Ishikawa (cell line): ENCODE data around the gene CADM1.

Source experiments
- CEBPB ChIP-seq: IDR thresholded peaks from 2 replicates; pipeline ENCODE4 v1.6.1; 2012
- CREB1 ChIP-seq: IDR thresholded peaks from 2 replicates; pipeline ENCODE4 v1.6.1; 2012; ENCODE audit warnings: low read depth
- EGR1 ChIP-seq: IDR thresholded peaks from 2 replicates; pipeline ENCODE4 v1.6.1; 2012
- EP300 ChIP-seq: IDR thresholded peaks from 2 replicates; pipeline ENCODE4 v1.6.1; 2012; ENCODE audit warnings: borderline replicate concordance
- FOXM1 ChIP-seq: IDR thresholded peaks from 2 replicates; pipeline ENCODE4 v1.6.1; 2012; ENCODE audit warnings: low read depth, borderline replicate concordance
- NFIC ChIP-seq: IDR thresholded peaks from 2 replicates; pipeline ENCODE4 v1.6.1; 2012
- RAD21 ChIP-seq: IDR thresholded peaks from 2 replicates; pipeline ENCODE4 v1.6.1; 2012; ENCODE audit warnings: low read depth
- TAF1 ChIP-seq: IDR thresholded peaks from 2 replicates; pipeline ENCODE4 v1.6.1; 2012; ENCODE audit warnings: low read depth, mild to moderate bottlenecking
- TCF12 ChIP-seq: IDR thresholded peaks from 2 replicates; pipeline ENCODE4 v1.6.1; 2012; ENCODE audit warnings: low read depth
- TEAD4 ChIP-seq: IDR thresholded peaks from 2 replicates; pipeline ENCODE4 v1.6.1; 2012
- YY1 ChIP-seq: IDR thresholded peaks from 2 replicates; pipeline ENCODE4 v1.6.1; 2012; ENCODE audit warnings: low read depth
- ZBTB7A ChIP-seq: IDR thresholded peaks from 2 replicates; pipeline ENCODE4 v1.6.1; 2012; ENCODE audit warnings: low read depth
- TF ChIP-seq, protein P1 (sequence below): IDR thresholded peaks from 2 replicates; pipeline ENCODE4 v1.6.1; 2012
- TF ChIP-seq, protein P2 (sequence below): IDR thresholded peaks from 2 replicates; pipeline ENCODE4 v1.6.1; 2012; ENCODE audit warnings: low read depth, mild to moderate bottlenecking
- TF ChIP-seq, protein P3 (sequence below): IDR thresholded peaks from 2 replicates; pipeline ENCODE4 v1.6.1; 2012

CADM1 gene

DNA sequence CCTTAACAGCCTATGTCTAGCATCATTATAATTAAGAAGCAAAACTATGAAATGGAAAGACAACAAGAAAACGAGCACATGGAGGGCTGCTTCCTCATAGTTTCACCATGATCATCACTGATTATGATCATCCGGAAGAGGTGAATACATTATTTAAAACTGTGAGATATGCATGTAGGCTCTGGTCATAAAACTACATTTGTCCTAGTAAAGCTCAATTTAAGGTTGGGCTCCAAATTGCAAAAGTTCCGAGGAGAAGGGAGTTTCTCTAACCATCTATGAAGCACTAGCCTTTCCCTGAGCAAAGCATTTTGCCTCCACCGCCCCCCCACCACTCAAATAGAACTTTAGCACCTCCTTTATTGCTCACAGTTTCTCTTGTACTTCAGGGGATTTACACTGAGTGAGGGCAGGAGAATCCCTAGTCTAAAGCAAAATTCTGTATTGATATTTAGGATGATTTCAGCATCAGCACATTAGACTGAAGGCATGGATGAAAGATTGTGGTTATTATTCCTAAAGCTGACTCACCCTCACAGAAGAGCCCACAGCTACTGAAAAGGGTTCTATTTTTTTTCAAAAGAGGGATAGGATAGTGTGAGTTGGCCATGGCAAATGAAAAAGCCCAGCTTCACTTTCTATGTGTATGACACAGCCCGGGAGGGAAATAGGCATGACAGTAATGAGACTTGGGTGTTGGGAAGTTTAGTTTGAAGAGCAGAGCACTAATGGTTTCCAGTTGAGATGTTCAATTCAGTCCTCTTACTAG, 203.4 kb downstream of the CADM1 start:
- TF ChIP-seq, protein P1, sequence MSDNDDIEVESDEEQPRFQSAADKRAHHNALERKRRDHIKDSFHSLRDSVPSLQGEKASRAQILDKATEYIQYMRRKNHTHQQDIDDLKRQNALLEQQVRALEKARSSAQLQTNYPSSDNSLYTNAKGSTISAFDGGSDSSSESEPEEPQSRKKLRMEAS: no peak
- TF ChIP-seq FOXM1: no peak
- no peak for TF ChIP-seq NFIC
- TF ChIP-seq, protein P2, sequence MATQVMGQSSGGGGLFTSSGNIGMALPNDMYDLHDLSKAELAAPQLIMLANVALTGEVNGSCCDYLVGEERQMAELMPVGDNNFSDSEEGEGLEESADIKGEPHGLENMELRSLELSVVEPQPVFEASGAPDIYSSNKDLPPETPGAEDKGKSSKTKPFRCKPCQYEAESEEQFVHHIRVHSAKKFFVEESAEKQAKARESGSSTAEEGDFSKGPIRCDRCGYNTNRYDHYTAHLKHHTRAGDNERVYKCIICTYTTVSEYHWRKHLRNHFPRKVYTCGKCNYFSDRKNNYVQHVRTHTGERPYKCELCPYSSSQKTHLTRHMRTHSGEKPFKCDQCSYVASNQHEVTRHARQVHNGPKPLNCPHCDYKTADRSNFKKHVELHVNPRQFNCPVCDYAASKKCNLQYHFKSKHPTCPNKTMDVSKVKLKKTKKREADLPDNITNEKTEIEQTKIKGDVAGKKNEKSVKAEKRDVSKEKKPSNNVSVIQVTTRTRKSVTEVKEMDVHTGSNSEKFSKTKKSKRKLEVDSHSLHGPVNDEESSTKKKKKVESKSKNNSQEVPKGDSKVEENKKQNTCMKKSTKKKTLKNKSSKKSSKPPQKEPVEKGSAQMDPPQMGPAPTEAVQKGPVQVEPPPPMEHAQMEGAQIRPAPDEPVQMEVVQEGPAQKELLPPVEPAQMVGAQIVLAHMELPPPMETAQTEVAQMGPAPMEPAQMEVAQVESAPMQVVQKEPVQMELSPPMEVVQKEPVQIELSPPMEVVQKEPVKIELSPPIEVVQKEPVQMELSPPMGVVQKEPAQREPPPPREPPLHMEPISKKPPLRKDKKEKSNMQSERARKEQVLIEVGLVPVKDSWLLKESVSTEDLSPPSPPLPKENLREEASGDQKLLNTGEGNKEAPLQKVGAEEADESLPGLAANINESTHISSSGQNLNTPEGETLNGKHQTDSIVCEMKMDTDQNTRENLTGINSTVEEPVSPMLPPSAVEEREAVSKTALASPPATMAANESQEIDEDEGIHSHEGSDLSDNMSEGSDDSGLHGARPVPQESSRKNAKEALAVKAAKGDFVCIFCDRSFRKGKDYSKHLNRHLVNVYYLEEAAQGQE: no peak
- TF ChIP-seq EGR1: no peak
- TF ChIP-seq CEBPB: no peak
- TF ChIP-seq, protein P3, sequence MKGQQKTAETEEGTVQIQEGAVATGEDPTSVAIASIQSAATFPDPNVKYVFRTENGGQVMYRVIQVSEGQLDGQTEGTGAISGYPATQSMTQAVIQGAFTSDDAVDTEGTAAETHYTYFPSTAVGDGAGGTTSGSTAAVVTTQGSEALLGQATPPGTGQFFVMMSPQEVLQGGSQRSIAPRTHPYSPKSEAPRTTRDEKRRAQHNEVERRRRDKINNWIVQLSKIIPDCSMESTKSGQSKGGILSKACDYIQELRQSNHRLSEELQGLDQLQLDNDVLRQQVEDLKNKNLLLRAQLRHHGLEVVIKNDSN: no peak
- no peak for TF ChIP-seq EP300
- TF ChIP-seq ZBTB7A: no peak
- TF ChIP-seq YY1: no peak
- no peak for TF ChIP-seq TEAD4
- no peak for TF ChIP-seq CREB1

- TF ChIP-seq NFIC (no peak), CEBPB (no peak), ZBTB7A (no peak), TEAD4 (no peak), TCF12 (no peak), TAF1 (no peak), EGR1 (no peak), FOXM1 (no peak), CREB1 (no peak), RAD21 (no peak), EP300 (no peak), YY1 (no peak)
- TF ChIP-seq, protein P3: no peak
- TF ChIP-seq, protein P1: no peak
- TF ChIP-seq, protein P2: no peak
Observed at GRCh38 chr11:115298300-115299012, 205.8 kb downstream of the CADM1 start.

- TF ChIP-seq, protein P3: no peak
- TF ChIP-seq TAF1: no peak
- TF ChIP-seq NFIC: no peak
- TF ChIP-seq, protein P1: no peak
- no peak for TF ChIP-seq EGR1
- no peak for TF ChIP-seq CREB1
- no peak for TF ChIP-seq EP300
- TF ChIP-seq TEAD4: no peak
Observed at GRCh38 chr11:115297330-115297729, 206.9 kb downstream of the CADM1 start.

DNA sequence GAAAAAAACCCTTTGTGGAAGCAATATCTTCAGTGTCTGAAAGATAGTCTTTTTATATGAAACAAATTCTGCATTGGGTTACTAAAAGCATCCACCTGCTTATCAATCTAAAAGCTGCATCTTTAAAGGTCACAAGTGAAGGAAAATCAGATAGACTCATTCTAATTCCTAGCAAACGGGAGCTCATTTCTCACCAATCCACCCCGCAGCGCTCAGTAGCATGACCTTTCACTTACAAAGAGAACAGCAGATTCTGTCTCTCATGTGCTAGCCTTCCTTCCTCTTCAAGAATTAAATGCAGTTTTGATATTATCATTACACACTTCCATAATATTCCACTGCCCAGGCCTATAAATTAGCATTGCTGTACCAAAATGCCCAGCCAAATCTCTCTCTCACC, 212.9 kb downstream of the CADM1 start:
- TF ChIP-seq FOXM1 (no peak), TCF12 (no peak), TEAD4 (no peak), EGR1 (no peak), EP300 (no peak), YY1 (no peak), TAF1 (no peak)
- TF ChIP-seq, protein P3: no peak

GRCh38 chr11:115290893-115291292, 213.3 kb downstream of the CADM1 start:
- TF ChIP-seq FOXM1: no peak
- TF ChIP-seq EP300: no peak
- no peak for TF ChIP-seq NFIC
